Cardiac muscle cell (in vitro differentiated cells and primary cell): ENCODE results near the gene BAIAP2L1. TPM values are rescaled to one million over a fixed set of nuclear protein-coding genes. Genes with fewer than 3 reads are reported as not detected.

ENCODE experiments used
- DNase-seq, 2 donors: peaks; one replicate each; pipeline versions ENCODE4 v3.0.0 to v3.0.0-alpha.2; 2010 to 2017; ENCODE audit warnings: low read depth in 1 of 2, low spot score in 1 of 2
- H3K27ac ChIP-seq: fragments of 200-600 bp; sonication (generic); 2 replicates; pipeline ENCODE4 v1.5.1; 2016
- H3K27me3 ChIP-seq: fragments of 200-600 bp; sonication (generic); 2 replicates; pipeline ENCODE4 v1.6.0; 2016; ENCODE audit warnings: control low read depth
- H3K36me3 ChIP-seq: fragments of 200-600 bp; sonication (generic); 2 replicates; pipeline ENCODE4 v1.5.1; 2016; ENCODE audit warnings: control low read depth
- H3K4me1 ChIP-seq: fragments of 200-600 bp; sonication (generic); 2 replicates; pipeline ENCODE4 v1.8.1; 2017; ENCODE audit warnings: low read depth, mild to moderate bottlenecking, mixed run types
- H3K4me3 ChIP-seq: fragments of 200-600 bp; sonication (generic); 2 replicates; pipeline ENCODE4 v1.5.1; 2016; ENCODE audit warnings: mild to moderate bottlenecking
- H3K9me3 ChIP-seq: fragments of 200-600 bp; sonication (generic); 2 replicates; pipeline ENCODE4 v1.5.1; 2017; ENCODE audit warnings: low read depth, mild to moderate bottlenecking, control low read depth
- polyA plus RNA-seq: library from polyadenylated mRNA; unstranded; fragments of >200 nt; fragmentation: Nextera tagmentation; extraction: Ambion mirVana; gene quantifications from 2 replicates; pipeline ENCODE4 v1.2.1, GENCODE V29; 2016
- total RNA-seq: library from RNA; depleted of rRNA; stranded (reverse); fragments of >200 nt; gene quantifications from 2 replicates; pipeline ENCODE4 v1.2.3, GENCODE V29; 2016
- TF ChIP-seq, protein P1 (sequence below): IDR thresholded peaks from 2 replicates; pipeline ENCODE4 v1.5.1; 2012; ENCODE audit warnings: low read depth, mild to moderate bottlenecking, low read length

BAIAP2L1 gene
- total and polyA plus RNA-seq, 2 experiments from 2014 or later: 7.6 to 11.6 TPM

DNA sequence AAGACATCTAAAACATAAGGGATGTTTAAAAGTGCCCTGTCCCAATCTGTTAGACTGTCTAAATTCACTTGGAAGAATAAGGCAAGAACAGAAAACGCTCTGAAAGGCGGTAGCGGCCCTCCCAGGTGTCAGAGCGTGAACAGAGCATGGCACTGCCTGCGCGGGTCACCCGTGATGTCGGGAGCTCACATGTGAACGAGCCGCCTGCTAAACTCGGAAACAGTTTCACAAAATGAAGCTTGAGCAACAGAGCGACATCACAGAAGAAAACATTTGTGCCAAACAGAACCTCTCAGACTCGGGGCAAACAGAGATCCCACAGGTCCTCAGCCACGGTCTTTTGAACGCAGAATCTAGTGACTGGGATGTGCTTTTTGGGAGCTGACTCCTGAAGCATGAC is 106.6 kb downstream of the BAIAP2L1 start:
- DNase-seq: no peak
- H3K27ac ChIP-seq: no peak overlapping the region
- no peaks in the 10 kb centered on the region for H3K36me3 ChIP-seq
- H3K27me3 ChIP-seq: no peaks in the 10 kb centered on the region
- H3K9me3 ChIP-seq: no peaks in the 10 kb centered on the region
- H3K4me1 ChIP-seq: peaks cover 15% of the 10 kb centered on the region
- TF ChIP-seq, protein P1, sequence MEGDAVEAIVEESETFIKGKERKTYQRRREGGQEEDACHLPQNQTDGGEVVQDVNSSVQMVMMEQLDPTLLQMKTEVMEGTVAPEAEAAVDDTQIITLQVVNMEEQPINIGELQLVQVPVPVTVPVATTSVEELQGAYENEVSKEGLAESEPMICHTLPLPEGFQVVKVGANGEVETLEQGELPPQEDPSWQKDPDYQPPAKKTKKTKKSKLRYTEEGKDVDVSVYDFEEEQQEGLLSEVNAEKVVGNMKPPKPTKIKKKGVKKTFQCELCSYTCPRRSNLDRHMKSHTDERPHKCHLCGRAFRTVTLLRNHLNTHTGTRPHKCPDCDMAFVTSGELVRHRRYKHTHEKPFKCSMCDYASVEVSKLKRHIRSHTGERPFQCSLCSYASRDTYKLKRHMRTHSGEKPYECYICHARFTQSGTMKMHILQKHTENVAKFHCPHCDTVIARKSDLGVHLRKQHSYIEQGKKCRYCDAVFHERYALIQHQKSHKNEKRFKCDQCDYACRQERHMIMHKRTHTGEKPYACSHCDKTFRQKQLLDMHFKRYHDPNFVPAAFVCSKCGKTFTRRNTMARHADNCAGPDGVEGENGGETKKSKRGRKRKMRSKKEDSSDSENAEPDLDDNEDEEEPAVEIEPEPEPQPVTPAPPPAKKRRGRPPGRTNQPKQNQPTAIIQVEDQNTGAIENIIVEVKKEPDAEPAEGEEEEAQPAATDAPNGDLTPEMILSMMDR: no peak
- no peak overlapping the region for H3K4me3 ChIP-seq

DNA sequence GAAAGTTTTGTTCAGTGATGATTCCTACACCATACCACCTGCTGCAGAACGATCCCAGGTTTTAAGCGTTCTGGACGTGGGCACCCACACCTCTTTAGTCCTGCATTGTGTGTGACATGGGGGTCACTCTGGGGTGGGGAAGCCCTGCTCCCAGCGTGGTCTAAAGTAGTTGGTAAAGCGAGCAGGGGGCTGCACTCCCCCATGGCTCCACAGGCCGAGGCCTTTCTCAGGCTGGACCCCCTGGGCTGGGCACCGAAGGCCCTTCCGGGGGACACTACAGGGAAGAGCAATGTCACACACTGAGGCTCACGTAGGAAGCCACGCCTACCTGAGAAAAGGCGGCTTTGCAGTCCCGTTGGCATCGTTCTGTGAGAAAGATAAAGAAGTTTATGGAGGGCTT is 107.1 kb downstream of the BAIAP2L1 start:
- TF ChIP-seq, protein P1: no peak
- Histone ChIP-seq H3K9me3 (no peaks in the 10 kb centered on the region), H3K27ac (no peak overlapping the region), H3K4me3 (no peak overlapping the region), H3K27me3 (no peaks in the 10 kb centered on the region), H3K36me3 (no peaks in the 10 kb centered on the region), H3K4me1 (peaks cover 19% of the 10 kb centered on the region)
- DNase-seq: no peak

DNA sequence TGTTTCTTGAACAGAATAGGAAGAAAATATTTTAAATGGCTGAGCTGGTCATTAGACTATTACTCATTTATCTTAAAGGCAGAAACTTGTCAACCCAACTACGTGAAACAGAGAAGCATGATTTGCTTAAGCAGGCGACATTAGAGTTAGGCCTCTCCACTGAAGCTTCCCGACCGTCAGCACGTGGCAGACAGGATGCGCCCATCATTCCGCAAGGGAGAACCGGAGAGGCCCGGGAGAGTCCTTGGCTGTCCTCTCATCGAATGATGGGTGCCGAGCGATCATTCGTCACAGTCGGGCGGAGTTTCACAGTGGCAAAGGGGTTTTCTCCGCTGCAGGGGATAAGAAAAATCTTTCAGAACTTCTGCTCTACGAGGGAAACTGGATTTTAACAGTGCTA is 107.6 kb downstream of the BAIAP2L1 start:
- peak overlapping the region; percentile 62 for H3K27ac ChIP-seq
- no peaks in the 10 kb centered on the region for H3K27me3 ChIP-seq
- H3K9me3 ChIP-seq: no peaks in the 10 kb centered on the region

DNA sequence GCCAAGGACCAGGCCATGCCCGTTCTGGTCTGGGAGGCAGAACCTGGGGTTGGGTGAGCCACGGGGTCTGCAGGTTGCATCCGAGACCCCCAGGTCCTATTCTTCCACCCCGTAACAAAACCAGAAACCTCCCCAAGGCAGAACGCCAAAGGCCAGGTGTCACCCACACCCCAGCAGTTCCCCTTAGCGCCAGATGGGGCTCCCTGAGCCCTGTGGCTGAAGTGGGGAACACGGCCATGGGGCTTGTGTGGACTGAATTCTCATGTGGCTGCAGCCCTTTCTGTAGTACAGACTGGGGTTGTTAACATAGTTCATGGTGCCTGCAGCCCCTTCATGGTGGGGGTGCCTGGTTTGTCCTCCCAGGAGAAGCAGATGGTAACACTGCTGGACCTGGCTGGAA is 109.2 kb downstream of the BAIAP2L1 start:
- Histone ChIP-seq H3K9me3 (no peaks in the 10 kb centered on the region), H3K27me3 (no peaks in the 10 kb centered on the region), H3K27ac (peak overlapping the region; percentile 62), H3K36me3 (no peaks in the 10 kb centered on the region), H3K4me3 (no peak overlapping the region), H3K4me1 (peaks cover 28% of the 10 kb centered on the region)
- no peak for DNase-seq
- TF ChIP-seq, protein P1: peak; percentile 20

More for the DNA sequence above, 107.6 kb downstream of the BAIAP2L1 start:
- H3K4me1 ChIP-seq: peaks cover 19% of the 10 kb centered on the region
- TF ChIP-seq, protein P1: no peak
- no peaks in the 10 kb centered on the region for H3K36me3 ChIP-seq
- no peak overlapping the region for H3K4me3 ChIP-seq
- no peak for DNase-seq

DNA sequence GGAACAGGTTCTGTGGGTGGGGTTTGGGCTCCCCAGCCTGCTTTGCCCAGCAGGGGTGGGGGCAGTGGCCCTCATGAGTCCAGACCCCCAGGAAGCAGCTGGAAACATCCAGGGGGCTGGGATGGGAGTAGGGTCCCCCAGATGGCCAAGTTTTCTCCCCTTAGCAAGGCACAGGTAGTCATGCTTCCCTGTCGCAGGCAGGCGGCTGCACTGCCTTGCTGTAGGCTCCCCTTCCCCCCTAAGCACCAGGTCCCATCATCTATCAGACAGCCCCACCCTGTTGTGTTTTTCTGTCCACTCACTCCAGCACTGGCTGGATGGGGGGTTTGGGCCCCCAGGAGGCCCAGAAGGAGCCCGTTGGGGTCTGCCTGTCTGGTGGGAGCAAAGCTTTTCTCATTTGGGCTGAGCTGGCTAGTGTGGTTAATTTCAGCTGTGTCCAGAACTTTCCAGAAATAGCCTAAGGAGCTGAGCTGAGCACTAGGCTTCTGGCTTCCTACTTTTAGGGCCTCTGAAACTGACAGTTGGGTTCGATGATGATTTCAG is 111.5 kb downstream of the BAIAP2L1 start:
- no peaks in the 10 kb centered on the region for H3K36me3 ChIP-seq
- H3K27ac ChIP-seq: peak overlapping the region; percentile 67
- DNase-seq: no peak
- H3K4me3 ChIP-seq: no peak overlapping the region
- TF ChIP-seq, protein P1: no peak
- peaks cover 47% of the 10 kb centered on the region for H3K4me1 ChIP-seq
- H3K9me3 ChIP-seq: no peaks in the 10 kb centered on the region
- H3K27me3 ChIP-seq: no peaks in the 10 kb centered on the region
